ENCODE results near the gene GTF2A1.
A peak's percentile ranks its signal among the peaks of the same experiment; 100 is the strongest.

GTF2A1 gene

GRCh38 chr14:81127785-81128184 lies 93.0 kb downstream of the GTF2A1 start:
- H3K36me3 ChIP-seq, result peaks cover 0 to 5% (median 0%) of the 10 kb centered on the region in 11 experiments; a peak in 1 of 22 replicates
- H3K4me1 ChIP-seq, result peaks cover 10 to 37% (median 17%) of the 10 kb centered on the region in 10 experiments; a peak in 19 of 20 replicates
- H3K9ac ChIP-seq, result no peak overlapping the region
- H4K20me1 ChIP-seq, result no peaks in the 10 kb centered on the region
- H3K4me3 ChIP-seq, result no peak overlapping the region
- H3K27me3 ChIP-seq, result no peaks in the 10 kb centered on the region
- TF ChIP-seq Cebpa-rat (IDR thresholded peaks at IDR 0.05), result no peak
- peak overlapping the region in 3 of 11 experiments; percentile 9 to 18 (median 14); a peak in 3 of 22 replicates for H3K4me2 ChIP-seq
- peaks cover 17 to 46% (median 30%) of the 10 kb centered on the region in 11 experiments; a peak in 20 of 22 replicates for H3K9me3 ChIP-seq (replicated peaks in 1 of 11)
- peak overlapping the region in 3 of 11 experiments; percentile 6 to 42 (median 35); a peak in 2 of 22 replicates for H3K27ac ChIP-seq

- Histone ChIP-seq H3K4me1 (peaks cover 22 to 60% (median 30%) of the 10 kb centered on the region in 10 experiments), H3K36me3 (peaks cover 0 to 5% (median 0%) of the 10 kb centered on the region in 11 experiments; a peak in 1 of 22 replicates), H3K9me3 (replicated peaks in 1 of 11) (peaks cover 21 to 46% (median 36%) of the 10 kb centered on the region in 11 experiments; a peak in 20 of 22 replicates), H3K27ac (no peak overlapping the region), H3K9ac (no peak overlapping the region), H3K27me3 (no peaks in the 10 kb centered on the region), H4K20me1 (no peaks in the 10 kb centered on the region), H3K4me2 (peak overlapping the region in 9 of 11 experiments; percentile 16 to 61 (median 33); a peak in 15 of 22 replicates), H3K4me3 (no peak overlapping the region)
- no peak for TF ChIP-seq Cebpa-rat (IDR thresholded peaks at IDR 0.05)
These were observed 95.2 kb downstream of the GTF2A1 start for GRCh38 chr14:81125536-81125935.

All from BLaER1 treated with 17β-estradiol and CSF1 and Interleukin-3, amounts not matched to agents 10 nM and 100 nM (cell line).